CD4-positive, alpha-beta memory T cell (primary cell): ENCODE measurements around the gene SPINK2. TPM values are rescaled to one million over a fixed set of nuclear protein-coding genes. Genes with fewer than 3 reads are reported as not detected.

ENCODE experiments used
- CTCF ChIA-PET: fragments of 350-600 bp; sonication (Branson Sonifier 250); formaldehyde crosslinking; loops from one replicate; lab custom pipeline; 2021; ENCODE audit warnings: inconsistent platforms; ENCODE audit not compliant: partially characterized antibody; lab: Charles Lee
- POLR2A ChIA-PET: fragments of 350-600 bp; sonication (Branson Sonifier 250); formaldehyde crosslinking; loops from one replicate; lab custom pipeline; 2021; ENCODE audit not compliant: partially characterized antibody; lab: Charles Lee
- DNase-seq, 5 donors: peaks; one replicate each; pipeline versions ENCODE4 v3.0.0 to v3.0.0-alpha.2; 2020 to 2022; ENCODE audit warnings: mixed read lengths in 1 of 5
- H3K27ac ChIP-seq: one replicate; pipeline ENCODE4 v1.7.0; 2013; ENCODE audit warnings: low read depth, low read length
- H3K27me3 ChIP-seq: 2 replicates; pipeline ENCODE4 v1.7.0; 2013; ENCODE audit warnings: mild to moderate bottlenecking, low read length, moderate library complexity; ENCODE audit not compliant: insufficient read depth
- H3K36me3 ChIP-seq: 2 replicates; pipeline ENCODE4 v1.7.0; 2013; ENCODE audit warnings: mild to moderate bottlenecking, low read length, moderate library complexity; ENCODE audit not compliant: insufficient read depth
- H3K4me1 ChIP-seq: 2 replicates; pipeline ENCODE4 v1.7.0; 2013; ENCODE audit warnings: mild to moderate bottlenecking, low read length, moderate library complexity; ENCODE audit not compliant: insufficient read depth
- H3K4me3 ChIP-seq, 2 donors: one replicate each; pipeline ENCODE4 v1.7.0; 2013; ENCODE audit warnings: low read length in 2 of 2, mild to moderate bottlenecking in 1 of 2
- H3K9me3 ChIP-seq, 2 donors: one replicate each; pipeline ENCODE4 v1.7.0; 2013; ENCODE audit warnings: low read length in 2 of 2, control low read depth in 1 of 2; ENCODE audit not compliant: control insufficient read depth in 1 of 2
- H3K27ac Mint-ChIP-seq, 7 donors: one replicate each; pipeline ENCODE4 v1.8.0; 2020 to 2021; ENCODE audit warnings: mixed read lengths in 7 of 7, mild to moderate bottlenecking in 6 of 7, inconsistent platforms in 3 of 7, moderate library complexity in 3 of 7
- H3K27me3 Mint-ChIP-seq, 2 donors: one replicate each; pipeline ENCODE4 v1.8.0; 2020 to 2021; ENCODE audit warnings: mixed read lengths in 2 of 2
- H3K36me3 Mint-ChIP-seq, 2 donors: one replicate each; pipeline ENCODE4 v1.8.0; 2020 to 2021; ENCODE audit warnings: mixed read lengths in 2 of 2, inconsistent platforms in 1 of 2, mild to moderate bottlenecking in 1 of 2
- H3K4me1 Mint-ChIP-seq, 4 donors: one replicate each; pipeline ENCODE4 v1.8.0; 2020 to 2021; ENCODE audit warnings: mixed read lengths in 4 of 4, mild to moderate bottlenecking in 1 of 4
- H3K4me3 Mint-ChIP-seq, 8 donors: one replicate each; pipeline ENCODE4 v1.8.0; 2020 to 2021; ENCODE audit warnings: mixed read lengths in 8 of 8, mild to moderate bottlenecking in 7 of 8, moderate library complexity in 6 of 8, inconsistent platforms in 3 of 8
- H3K9me3 Mint-ChIP-seq, 8 donors: one replicate each; pipeline ENCODE4 v1.8.0; 2020 to 2021; ENCODE audit warnings: mixed read lengths in 8 of 8, mild to moderate bottlenecking in 5 of 8, inconsistent platforms in 3 of 8, moderate library complexity in 1 of 8
- intact Hi-C: fragments of 100-400 bp; cut with micrococcal nuclease; formaldehyde crosslinking; loops from one replicate; pipeline ENCODE4 v1.15.1; 2023
- polyA plus RNA-seq, 2 donors: library from polyadenylated mRNA; unstranded; fragments of 300-500 nt; fragmentation: Illumina TruSeq; gene quantifications; one replicate each; pipeline ENCODE4 v1.2.3, GENCODE V29; 2021
- total RNA-seq, 2 experiments: library from RNA; stranded (reverse); gene quantifications; one replicate each; pipeline ENCODE4 v1.2.3, GENCODE V29; 2021

Gene SPINK2, protein sequence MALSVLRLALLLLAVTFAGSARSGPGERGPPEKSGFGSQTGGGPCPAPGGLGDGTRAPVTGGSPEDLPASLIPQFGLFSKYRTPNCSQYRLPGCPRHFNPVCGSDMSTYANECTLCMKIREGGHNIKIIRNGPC
- 1 to 10 TPM; 3.2 to 3.6 TPM for total RNA-seq
- 1 to 10 TPM; 5.9 to 7.6 TPM for polyA plus RNA-seq

GRCh38 chr4:56821381-56822243, at the start of gene SPINK2:
TSS of gene SPINK2 (minus strand) at chr4:56821701. CDS start at chr4:56821662, 39 bp downstream.
- peaks cover 0 to 2% (median 0%) of the 10 kb centered on the region in 8 donors for H3K9me3 Mint-ChIP-seq
- POLR2A ChIA-PET: interaction anchor here (1.0 to 1.3 kb wide), 2 partner anchors 22 to 87 kb away, joined by 3 read pairs; no protein-coding TSS in a partner anchor
- CTCF ChIA-PET: interaction anchor here (1.1 to 4.4 kb wide), 5 partner anchors 15 to 397 kb away, joined by 3 to 37 read pairs (median 7); no protein-coding TSS in a partner anchor

GRCh38 chr4:56870946-56871345, 49.4 kb upstream of the SPINK2 start:
- no peak for DNase-seq
- H3K4me3 ChIP-seq: no peak overlapping the region
- no peaks in the 10 kb centered on the region for H3K4me1 ChIP-seq
- no peak overlapping the region for H3K27ac ChIP-seq
- H3K27me3 Mint-ChIP-seq: peaks cover 1 to 3% of the 10 kb centered on the region in 2 donors
- no peaks in the 10 kb centered on the region for H3K36me3 Mint-ChIP-seq
- no peaks in the 10 kb centered on the region for H3K9me3 Mint-ChIP-seq
- POLR2A ChIA-PET: no interaction called here
- H3K27me3 ChIP-seq: no peaks in the 10 kb centered on the region
- no peaks in the 10 kb centered on the region for H3K36me3 ChIP-seq
- intact Hi-C loops: no loop called here
- no peaks in the 10 kb centered on the region for H3K9me3 ChIP-seq
- no peak overlapping the region for H3K27ac Mint-ChIP-seq
- H3K4me1 Mint-ChIP-seq: peaks cover 0 to 9% (median 5%) of the 10 kb centered on the region in 4 donors
- no peak overlapping the region for H3K4me3 Mint-ChIP-seq
- CTCF ChIA-PET: interaction anchor here (0.8 kb wide), 1 partner anchor 12 kb away, joined by 3 read pairs; no protein-coding TSS in a partner anchor

More at GRCh38 chr4:56821381-56822243, at the start of gene SPINK2:
- H3K36me3 ChIP-seq: no peaks in the 10 kb centered on the region
- no peak within 1 kb of the TSS for H3K27ac ChIP-seq
- H3K4me1 ChIP-seq: peaks cover 27% of the 10 kb centered on the region
- peak within 1 kb of the TSS in 1 of 2 donors; percentile 53 for H3K4me3 ChIP-seq
- Mint-ChIP-seq H3K4me3 (peak within 1 kb of the TSS; percentile 76 to 83 (median 82)), H3K27me3 (peaks cover 0 to 2% of the 10 kb centered on the region in 2 donors), H3K27ac (peak within 1 kb of the TSS in 6 of 7 donors; percentile 15 to 72 (median 52)), H3K36me3 (no peaks in the 10 kb centered on the region), H3K4me1 (peaks cover 14 to 35% (median 24%) of the 10 kb centered on the region in 4 donors)
- H3K9me3 ChIP-seq: no peaks in the 10 kb centered on the region
- no peaks in the 10 kb centered on the region for H3K27me3 ChIP-seq
- DNase-seq: peak; percentile 62 to 75 (median 67)
- intact Hi-C loops: loop anchor here (1.0 to 5.0 kb wide), 4 partner anchors 21 to 969 kb away; partner anchors contain the start of genes EXOC1, PAICS, PPAT and REST

DNA sequence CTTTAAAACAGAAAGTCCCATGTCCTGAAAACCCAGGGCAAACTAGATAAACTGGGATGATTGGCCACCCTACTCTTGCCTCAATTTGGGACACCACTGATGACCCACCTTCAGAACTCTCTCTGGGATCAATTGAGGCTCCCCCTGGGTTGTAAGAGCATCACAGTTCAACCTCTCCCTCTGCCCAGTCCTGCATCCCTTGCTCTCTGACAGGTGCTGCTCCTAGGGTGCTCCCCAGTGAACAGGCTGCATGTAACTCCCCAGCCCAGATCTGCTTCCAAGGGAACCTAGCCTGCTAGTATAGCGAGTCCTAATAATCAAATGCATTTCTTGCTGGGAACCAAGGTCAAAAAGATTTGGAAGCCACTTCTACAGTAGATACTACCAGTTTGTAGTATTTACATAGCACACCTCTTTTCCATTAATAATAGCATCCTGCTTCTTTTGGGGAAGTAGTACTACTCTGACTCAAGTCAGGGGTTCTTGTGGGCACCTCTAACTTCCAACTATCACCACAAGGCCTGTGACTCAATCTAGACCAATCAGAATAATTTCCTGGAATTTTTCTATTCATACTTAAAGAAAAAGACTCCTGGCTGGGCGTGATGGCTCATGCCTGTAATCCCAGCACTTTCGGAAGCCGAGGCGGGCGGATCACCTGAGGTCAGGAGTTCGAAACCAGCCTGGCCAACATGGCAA, 42.1 kb upstream of the SPINK2 start:
- Histone ChIP-seq H3K27me3 (no peaks in the 10 kb centered on the region), H3K4me3 (no peak overlapping the region), H3K36me3 (no peaks in the 10 kb centered on the region), H3K9me3 (no peaks in the 10 kb centered on the region), H3K27ac (no peak overlapping the region), H3K4me1 (no peaks in the 10 kb centered on the region)
- intact Hi-C loops: no loop called here
- Mint-ChIP-seq H3K4me1 (no peaks in the 10 kb centered on the region), H3K36me3 (no peaks in the 10 kb centered on the region), H3K27ac (peak overlapping the region in 1 of 7 donors; percentile 43), H3K9me3 (no peaks in the 10 kb centered on the region), H3K27me3 (peaks cover 0 to 2% of the 10 kb centered on the region in 2 donors), H3K4me3 (no peak overlapping the region)
- POLR2A ChIA-PET: no interaction called here
- no peak for DNase-seq
- CTCF ChIA-PET: no interaction called here

GRCh38 chr4:56861360-56861759, 39.9 kb upstream of the SPINK2 start:
- no peak overlapping the region for H3K27ac Mint-ChIP-seq
- no peak overlapping the region for H3K4me3 ChIP-seq
- ChIA-PET POLR2A (no interaction called here), CTCF (no interaction called here)
- intact Hi-C loops: no loop called here
- no peaks in the 10 kb centered on the region for H3K27me3 ChIP-seq
- no peaks in the 10 kb centered on the region for H3K9me3 ChIP-seq
- peaks cover 0 to 2% of the 10 kb centered on the region in 2 donors for H3K27me3 Mint-ChIP-seq
- H3K4me1 ChIP-seq: no peaks in the 10 kb centered on the region
- H3K36me3 ChIP-seq: no peaks in the 10 kb centered on the region
- H3K4me1 Mint-ChIP-seq: no peaks in the 10 kb centered on the region
- H3K27ac ChIP-seq: no peak overlapping the region
- H3K4me3 Mint-ChIP-seq: no peak overlapping the region
- H3K36me3 Mint-ChIP-seq: no peaks in the 10 kb centered on the region
- DNase-seq: no peak
- no peaks in the 10 kb centered on the region for H3K9me3 Mint-ChIP-seq

DNA sequence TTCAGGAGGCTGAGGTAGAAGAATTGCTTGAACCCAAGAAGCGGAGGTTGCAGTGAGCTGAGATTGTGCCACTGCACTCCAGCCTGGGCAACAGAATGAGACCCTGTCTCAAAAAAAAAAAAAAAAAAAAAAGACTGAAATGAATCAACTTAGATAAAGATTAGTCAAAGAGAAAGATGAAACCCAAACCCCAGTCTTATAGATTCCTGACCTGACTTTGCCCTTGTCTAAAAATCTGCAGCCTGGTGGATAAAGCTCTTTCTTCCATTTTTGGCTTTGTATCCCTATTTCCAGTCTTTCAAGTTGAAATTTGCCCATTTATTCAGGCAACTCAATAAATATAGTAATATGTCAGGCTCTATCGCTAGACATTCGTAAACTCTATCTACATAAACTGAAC, 39.3 kb upstream of the SPINK2 start:
- ChIA-PET CTCF (no interaction called here), POLR2A (no interaction called here)
- Histone ChIP-seq H3K9me3 (no peaks in the 10 kb centered on the region), H3K27ac (no peak overlapping the region), H3K36me3 (no peaks in the 10 kb centered on the region), H3K27me3 (no peaks in the 10 kb centered on the region), H3K4me3 (no peak overlapping the region), H3K4me1 (no peaks in the 10 kb centered on the region)
- Mint-ChIP-seq H3K27ac (no peak overlapping the region), H3K36me3 (no peaks in the 10 kb centered on the region), H3K27me3 (peaks cover 0 to 2% of the 10 kb centered on the region in 2 donors), H3K9me3 (no peaks in the 10 kb centered on the region), H3K4me1 (no peaks in the 10 kb centered on the region), H3K4me3 (no peak overlapping the region)
- no peak for DNase-seq
- intact Hi-C loops: no loop called here

DNA sequence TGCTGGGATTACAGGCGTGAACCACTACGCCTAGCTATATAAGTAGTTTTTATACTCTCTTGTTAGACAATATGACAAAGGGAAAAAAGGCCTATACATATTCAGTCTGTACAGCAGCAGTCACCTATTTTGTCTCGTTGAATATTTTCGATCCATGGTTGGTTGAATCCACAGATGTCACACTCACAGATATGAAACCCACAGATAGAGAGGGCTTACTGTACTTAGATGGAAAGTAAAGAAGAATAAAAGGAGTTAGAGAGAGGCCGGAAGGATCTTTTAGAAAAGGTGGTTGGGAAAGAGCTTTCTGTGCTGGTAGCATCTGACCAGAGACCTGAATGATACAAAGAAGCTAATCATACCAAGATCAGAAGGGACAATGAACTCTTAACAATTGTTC, 38.3 kb upstream of the SPINK2 start:
- CTCF ChIA-PET: no interaction called here
- intact Hi-C loops: no loop called here

More for the DNA sequence above, 38.3 kb upstream of the SPINK2 start:
- Histone ChIP-seq H3K4me3 (no peak overlapping the region), H3K27ac (no peak overlapping the region), H3K36me3 (no peaks in the 10 kb centered on the region), H3K4me1 (no peaks in the 10 kb centered on the region), H3K27me3 (no peaks in the 10 kb centered on the region), H3K9me3 (no peaks in the 10 kb centered on the region)
- H3K4me1 Mint-ChIP-seq: no peaks in the 10 kb centered on the region
- H3K27ac Mint-ChIP-seq: no peak overlapping the region
- POLR2A ChIA-PET: no interaction called here
- DNase-seq: no peak
- H3K27me3 Mint-ChIP-seq: peaks cover 0 to 2% of the 10 kb centered on the region in 2 donors
- H3K9me3 Mint-ChIP-seq: no peaks in the 10 kb centered on the region
- no peaks in the 10 kb centered on the region for H3K36me3 Mint-ChIP-seq
- H3K4me3 Mint-ChIP-seq: no peak overlapping the region
